Right lobe of liver (tissue), 6 donors: Measurements from ENCODE around the gene FHDC1. TPM values are rescaled to one million over a fixed set of nuclear protein-coding genes. Genes with fewer than 3 reads are reported as not detected.

Experiments
- ATAC-seq, 4 donors: fragments of 200-7000 bp; cut with Tn5 transposase; one replicate each; pipeline ENCODE4 v1.9.1; 2020; ENCODE audit warnings: mild to moderate bottlenecking in 4 of 4, moderate library complexity in 4 of 4
- DNase-seq, 3 donors: peaks; one replicate each; pipeline ENCODE4 v3.0.0-alpha.2; 2020
- H3K27ac ChIP-seq, 3 donors: fragments of 200-600 bp; one replicate each; pipeline ENCODE4 v1.8.0; 2022
- H3K27me3 ChIP-seq, 2 donors: fragments of 200-600 bp; one replicate each; pipeline ENCODE4 v1.8.0; 2022
- H3K36me3 ChIP-seq, 4 donors: fragments of 200-600 bp; sonication (generic) in 1 of 4; one replicate each; pipeline versions ENCODE4 v1.5.1 to v1.8.0; 2017 to 2022; ENCODE audit warnings: control low read depth in 1 of 4
- H3K4me1 ChIP-seq, 4 donors: fragments of 200-600 bp; sonication (generic) in 1 of 4; one replicate each; pipeline versions ENCODE4 v1.5.1 to v1.8.0; 2017 to 2022; ENCODE audit warnings: control low read depth in 1 of 4
- H3K4me3 ChIP-seq, 3 donors: fragments of 200-600 bp; one replicate each; pipeline ENCODE4 v1.8.0; 2022
- H3K9me3 ChIP-seq, 4 donors: fragments of 200-600 bp; sonication (generic) in 1 of 4; one replicate each; pipeline versions ENCODE4 v1.5.1 to v1.8.0; 2017 to 2022; ENCODE audit warnings: control low read depth in 1 of 4
- CTCF ChIP-seq, 4 donors: fragments of 200-600 bp in 3 of 4; fragments of 450-650 bp in 1 of 4; IDR thresholded peaks; one replicate each; pipeline versions ENCODE4 v1.5.1 to v1.8.0; 2016 to 2022; ENCODE audit warnings: antibody characterized with exemption in 4 of 4, mild to moderate bottlenecking in 2 of 4
- POLR2A ChIP-seq: fragments of 450-650 bp; IDR thresholded peaks from one replicate; pipeline ENCODE4 v1.6.1; 2017; ENCODE audit warnings: antibody characterized with exemption, mild to moderate bottlenecking
- WGBS: methylation state at CpG from one replicate; pipeline ENCODE4 v1.1.6; 2018; ENCODE audit warnings: low coverage, low lambda C conversion rate; ENCODE audit not compliant: insufficient coverage; ENCODE audit errors: missing lambda C conversion rate; 5-methylcytosine and 5-hydroxymethylcytosine counted together
- intact Hi-C, 2 donors: fragments of 100-400 bp; cut with DNase I; formaldehyde crosslinking; loops; one replicate each; pipeline versions ENCODE4 v1.11.2 to v1.14.1; 2022
- total RNA-seq, 6 experiments: library from RNA; depleted of rRNA in 2 of 6; stranded (reverse); fragments of >200 nt in 2 of 6; fragmentation: NEBNext Ultra II Directional in 3 of 6; extraction: Animal tissue kit (Norgen Biotek cat#: 25700) in 3 of 6; gene quantifications; one replicate each; pipeline versions ENCODE4 v1.1.0 to v1.2.4, GENCODE V29; 2016 to 2023
- donor health status: DM: no; HTN: yes; CAD: no.
- donor health status: DM: no; HTN: no; CAD: no.
- donor health status: DM: no; HTN: no; CAD: no.
- donor health status: DM: no; HTN: yes; CAD: no.
- donor health status: DM: no; HTN: yes; CAD: no.

Gene FHDC1
- total RNA-seq, 6 experiments from 2014 or later = 0.12 to 0.82 (median 0.15) TPM

- Histone ChIP-seq H3K36me3 (no peaks in the 10 kb centered on the region), H3K27me3 (no peaks in the 10 kb centered on the region), H3K9me3 (no peaks in the 10 kb centered on the region), H3K27ac (no peak overlapping the region), H3K4me1 (no peaks in the 10 kb centered on the region), H3K4me3 (no peak overlapping the region)
- 90% methylated on average over 2 of the region's 3 CpGs for WGBS
- DNase-seq = no peak
- no peak for ATAC-seq
- no peak for TF ChIP-seq CTCF (IDR thresholded peaks at IDR 0.05)
- TF ChIP-seq POLR2A = no peak
- intact Hi-C loops = no loop called here
These were observed 8.4 kb upstream of the FHDC1 start for GRCh38 chr4:152927737-152928136.

GRCh38 chr4:152928286-152928685, 7.8 kb upstream of the FHDC1 start:
- no peaks in the 10 kb centered on the region for H3K4me1 ChIP-seq
- DNase-seq (no peak), ATAC-seq (no peak)
- no peaks in the 10 kb centered on the region for H3K9me3 ChIP-seq
- intact Hi-C loops = no loop called here
- no peak overlapping the region for H3K4me3 ChIP-seq
- H3K27me3 ChIP-seq = no peaks in the 10 kb centered on the region
- TF ChIP-seq POLR2A = no peak
- TF ChIP-seq CTCF (IDR thresholded peaks at IDR 0.05) = no peak
- WGBS = 96% methylated on average over 4 of the region's 4 CpGs
- no peak overlapping the region for H3K27ac ChIP-seq
- H3K36me3 ChIP-seq = no peaks in the 10 kb centered on the region

DNA sequence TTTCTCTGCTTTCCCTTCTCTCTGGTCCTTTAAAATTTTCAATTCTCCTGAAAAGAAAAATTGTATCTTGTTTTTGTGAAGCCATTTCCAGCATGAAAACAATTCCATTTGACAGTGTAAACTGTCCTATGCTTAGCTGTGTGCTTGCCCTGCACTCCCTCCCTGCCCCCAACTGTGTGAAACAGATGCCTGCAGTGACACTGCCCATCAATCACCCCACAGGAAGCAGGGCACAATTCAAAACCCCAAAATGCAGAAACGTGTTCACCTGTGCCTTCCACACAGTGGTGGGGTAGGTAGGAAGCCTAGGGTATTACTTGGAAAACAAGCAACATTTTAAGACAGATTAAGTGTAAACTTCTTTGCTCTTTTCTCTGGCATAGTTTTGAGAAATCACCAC, 6.2 kb upstream of the FHDC1 start:
- ATAC-seq = no peak
- H3K27ac ChIP-seq = no peak overlapping the region
- no peak for DNase-seq
- H3K36me3 ChIP-seq = no peaks in the 10 kb centered on the region
- no peaks in the 10 kb centered on the region for H3K27me3 ChIP-seq
- intact Hi-C loops = no loop called here
- H3K4me3 ChIP-seq = no peak overlapping the region
- TF ChIP-seq POLR2A (no peak), CTCF (IDR thresholded peaks at IDR 0.05) (no peak)
- H3K4me1 ChIP-seq = no peaks in the 10 kb centered on the region
- no peaks in the 10 kb centered on the region for H3K9me3 ChIP-seq
- 44% methylated on average over 1 of the region's 1 CpG for WGBS

GRCh38 chr4:152935143-152935542, 980 bp upstream of the FHDC1 start:
- Histone ChIP-seq H3K27me3 (peaks cover 0 to 4% of the 10 kb centered on the region in 2 donors), H3K4me3 (no peak overlapping the region), H3K36me3 (no peaks in the 10 kb centered on the region), H3K9me3 (no peaks in the 10 kb centered on the region), H3K27ac (no peak overlapping the region), H3K4me1 (peaks cover 0 to 18% (median 7%) of the 10 kb centered on the region in 4 donors)
- 30% methylated on average over 14 of the region's 16 CpGs for WGBS
- TF ChIP-seq CTCF (IDR thresholded peaks at IDR 0.05) = no peak
- no peak for TF ChIP-seq POLR2A
- intact Hi-C loops = no loop called here
- ATAC-seq (no peak), DNase-seq (no peak)
